Right ventricle myocardium superior (tissue), 1 donor: Measurements from ENCODE around the gene TENM4. TPM values are rescaled to one million over a fixed set of nuclear protein-coding genes. Genes with fewer than 3 reads are reported as not detected.
"Not testable (repeated sequence)": the region's sequence is repeated elsewhere in the genome, so short reads cannot be mapped to it uniquely, and the experiment has no call there.

Experiments
- ATAC-seq: fragments of 200-7000 bp; cut with Tn5 transposase; one replicate; pipeline ENCODE4 v1.9.1; 2020; ENCODE audit warnings: mild to moderate bottlenecking; ENCODE audit not compliant: poor library complexity
- DNase-seq: peaks from one replicate; pipeline ENCODE4 v3.0.0-alpha.2; 2020
- intact Hi-C: fragments of 100-400 bp; cut with DNase I; formaldehyde crosslinking; loops from one replicate; pipeline ENCODE4 v1.11.2; 2022
- total RNA-seq: library from RNA; stranded (reverse); fragmentation: NEBNext Ultra II Directional; extraction: Animal tissue kit (Norgen Biotek cat#: 25700); gene quantifications from one replicate; pipeline ENCODE4 v1.2.1, GENCODE V29; 2021
- donor health status: DM: no; HTN: yes; CAD: no; lungs with severe emphysema.

TENM4 gene
- total RNA-seq, 1 donor from 2014 or later, result 0.81 TPM

DNA sequence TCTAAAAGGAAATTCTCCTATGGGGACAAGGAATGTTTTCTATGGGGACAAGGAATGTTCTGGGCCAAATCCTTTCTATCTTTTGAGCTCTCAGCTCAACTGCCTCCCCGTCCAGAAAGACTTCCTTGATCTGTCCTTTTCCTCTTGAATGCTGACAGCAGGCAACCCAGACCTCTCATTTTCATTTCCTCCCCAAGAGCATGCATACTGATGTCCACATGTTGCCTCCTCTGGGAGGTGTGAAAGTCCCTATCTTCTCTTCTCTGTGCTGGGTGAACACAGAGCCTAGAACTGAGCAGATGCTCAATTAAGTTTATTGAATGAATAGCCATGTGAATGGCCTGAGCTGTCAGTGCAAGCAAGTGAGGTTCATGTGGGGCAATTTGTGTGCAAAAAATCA lies 534.3 kb downstream of the TENM4 start:
- intact Hi-C loops, result no loop called here
- no peak for DNase-seq

DNA sequence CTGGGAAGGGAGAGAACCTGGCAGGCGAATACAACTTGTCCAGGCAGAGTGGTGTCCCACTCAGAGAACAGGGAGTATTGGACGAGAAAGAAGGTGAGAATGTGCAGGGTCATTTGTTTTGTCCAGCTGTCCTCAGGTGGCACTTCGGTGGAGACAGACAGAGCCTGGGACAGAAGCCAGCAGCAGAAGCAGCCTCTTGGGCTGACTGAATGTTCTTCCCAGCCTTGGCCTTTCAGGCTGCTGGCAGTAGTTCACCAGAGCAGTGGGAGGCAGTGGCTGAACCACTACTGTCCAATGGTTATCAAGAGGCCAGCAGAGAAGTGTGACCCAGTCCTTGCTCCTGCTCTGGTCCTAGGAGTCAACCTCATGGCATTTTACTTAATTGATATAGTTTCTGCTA lies 535.1 kb downstream of the TENM4 start:
- intact Hi-C loops, result no loop called here
- peak; percentile 87 for ATAC-seq
- peak; percentile 50 for DNase-seq

More for the DNA sequence above, 534.3 kb downstream of the TENM4 start:
- no peak for ATAC-seq

DNA sequence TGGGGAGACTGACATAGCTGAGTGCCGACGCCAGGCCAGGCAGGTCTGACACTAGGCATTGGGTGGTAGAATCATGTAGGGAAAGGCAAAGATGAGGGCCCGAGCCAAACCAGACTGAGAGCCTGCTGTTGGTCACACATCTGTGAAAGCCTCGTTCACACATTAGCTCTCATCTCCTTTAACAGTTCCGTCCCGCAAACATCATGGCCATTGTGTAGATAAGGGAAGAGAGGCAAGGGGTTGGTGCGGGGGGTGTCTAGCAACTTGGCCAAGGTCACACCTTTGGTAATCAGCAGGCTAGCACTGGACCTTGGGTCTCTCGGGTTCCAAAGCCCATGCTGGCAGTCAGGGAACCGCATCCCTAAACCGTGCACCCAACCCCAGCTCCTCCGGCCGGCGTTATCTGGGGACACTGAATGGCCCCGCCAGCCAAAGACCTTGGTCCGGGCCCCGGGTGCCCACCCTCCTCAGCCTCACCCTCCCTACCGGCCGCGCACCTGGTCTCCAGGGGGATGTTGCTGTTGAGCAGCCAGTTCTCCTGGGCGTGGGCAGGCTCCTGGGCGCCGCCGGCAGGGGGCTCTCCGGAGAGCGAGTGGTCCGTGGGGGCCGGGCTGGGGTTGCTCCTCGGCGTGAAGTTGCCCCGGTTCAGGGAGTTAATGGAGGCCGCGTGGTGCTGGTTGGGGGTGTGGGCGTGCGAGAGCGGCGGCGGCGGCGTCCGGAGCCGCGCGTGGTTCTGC lies 537.9 kb downstream of the TENM4 start:
- no peak for DNase-seq
- intact Hi-C loops, result no loop called here

DNA sequence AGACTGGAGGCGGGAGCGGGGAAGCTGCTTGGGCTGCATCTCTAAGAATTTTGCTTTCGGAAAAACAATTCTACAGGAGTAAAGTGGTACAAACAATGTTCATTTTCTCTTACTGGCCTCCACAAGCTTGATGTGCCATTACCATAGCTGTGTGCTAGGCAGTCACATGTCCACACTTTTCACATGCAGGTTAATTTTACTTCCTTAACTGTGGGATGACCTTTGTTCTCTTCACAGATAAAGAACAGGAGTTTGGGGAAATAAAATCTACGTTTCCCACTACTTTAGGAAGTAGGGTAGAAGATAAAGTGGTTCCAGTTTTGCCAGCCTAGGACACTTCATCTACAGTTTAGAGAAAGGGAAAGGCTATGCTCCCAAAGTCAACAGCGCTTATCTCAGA lies 539.0 kb downstream of the TENM4 start:
- DNase-seq (no peak), ATAC-seq (no peak)
- intact Hi-C loops, result no loop called here

More for the DNA sequence above, 537.9 kb downstream of the TENM4 start:
- ATAC-seq, result no peak

DNA sequence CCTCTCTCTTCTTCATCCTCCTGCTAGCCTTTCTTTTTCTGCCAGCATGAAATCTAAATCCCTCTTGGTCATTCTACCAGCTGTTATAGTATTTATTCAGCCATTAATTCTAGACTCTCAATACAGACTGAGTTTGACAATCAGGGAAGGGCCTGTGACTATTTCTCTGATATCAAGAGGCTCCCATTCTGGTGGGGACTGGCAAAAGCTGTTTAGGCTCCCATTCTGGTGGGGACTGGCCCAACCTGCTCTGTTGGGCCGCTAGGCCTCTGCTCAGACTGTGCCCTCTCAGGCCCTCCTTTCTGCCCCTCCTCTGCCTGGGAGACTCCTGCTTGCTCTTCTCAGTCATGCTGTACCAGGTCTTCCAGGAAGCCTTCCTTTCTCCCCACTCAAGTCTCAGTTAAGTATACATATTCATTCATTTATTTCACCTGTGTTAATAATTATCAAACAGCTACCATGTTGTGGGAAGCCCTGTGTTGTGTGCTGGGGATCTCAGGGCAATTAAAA lies 542.5 kb downstream of the TENM4 start:
- no peak for ATAC-seq
- intact Hi-C loops, result no loop called here
- no peak for DNase-seq

DNA sequence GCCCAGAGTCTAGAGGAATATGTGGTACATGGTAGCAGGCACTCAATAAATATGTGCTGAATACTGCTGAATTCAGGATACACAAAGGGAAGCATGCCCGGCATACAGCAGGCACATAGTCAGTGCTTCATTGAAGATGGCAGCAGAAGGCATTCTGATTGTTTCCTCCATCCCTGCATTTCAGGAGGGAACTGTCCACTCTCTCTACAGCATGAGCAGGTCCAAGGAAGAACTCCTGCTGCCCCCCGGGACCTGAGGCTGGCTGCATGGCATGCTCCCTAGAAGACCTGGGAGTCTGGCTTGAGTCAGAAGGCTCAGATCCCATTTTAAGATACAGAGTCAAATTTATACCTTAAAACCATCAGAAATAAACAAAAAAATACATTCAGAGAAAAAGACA lies 546.8 kb downstream of the TENM4 start:
- DNase-seq, result no peak
- ATAC-seq, result no peak
- intact Hi-C loops, result no loop called here

DNA sequence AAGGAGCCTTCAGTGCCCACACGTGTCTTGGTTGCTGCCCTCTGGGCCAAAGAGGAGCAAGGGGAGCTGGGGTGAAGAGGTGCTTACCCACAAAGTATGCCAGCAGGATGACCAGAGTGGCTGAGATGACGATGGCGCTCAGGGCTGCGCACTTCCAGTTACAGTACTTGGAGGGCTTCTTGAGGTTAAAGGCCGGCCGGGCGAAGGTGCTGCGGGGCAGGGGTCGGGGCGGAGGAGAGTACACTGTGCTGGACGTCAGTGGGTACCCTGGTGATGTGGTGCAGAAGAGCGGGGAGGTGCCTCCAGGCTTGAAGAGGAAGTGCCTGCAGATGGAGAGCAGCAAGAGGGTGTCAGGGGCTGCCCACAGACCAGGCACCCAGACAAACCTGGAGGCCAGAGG lies 551.1 kb downstream of the TENM4 start:
- intact Hi-C loops, result no loop called here
- DNase-seq (no peak), ATAC-seq (no peak)

DNA sequence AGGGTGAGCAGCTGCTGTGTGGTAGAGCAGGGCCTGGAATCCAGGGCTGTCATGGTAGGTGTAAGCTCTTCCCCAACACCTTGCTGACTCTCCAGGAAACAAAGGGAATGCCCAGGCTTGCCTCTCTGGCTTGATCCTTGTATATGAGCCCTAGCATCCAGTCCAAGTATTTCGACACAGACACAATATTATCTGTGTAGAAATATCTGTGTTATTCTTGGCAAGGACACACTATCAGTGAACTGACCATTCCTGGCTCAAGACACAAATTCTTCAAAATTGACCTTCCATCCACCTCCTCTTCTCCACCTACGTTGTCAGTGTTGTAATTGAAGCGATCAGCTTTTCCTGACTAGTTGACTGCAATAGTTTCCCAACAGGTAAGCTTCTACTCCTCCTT lies 554.2 kb downstream of the TENM4 start:
- ATAC-seq (peak; percentile 90), DNase-seq (no peak)
- intact Hi-C loops, result no loop called here

DNA sequence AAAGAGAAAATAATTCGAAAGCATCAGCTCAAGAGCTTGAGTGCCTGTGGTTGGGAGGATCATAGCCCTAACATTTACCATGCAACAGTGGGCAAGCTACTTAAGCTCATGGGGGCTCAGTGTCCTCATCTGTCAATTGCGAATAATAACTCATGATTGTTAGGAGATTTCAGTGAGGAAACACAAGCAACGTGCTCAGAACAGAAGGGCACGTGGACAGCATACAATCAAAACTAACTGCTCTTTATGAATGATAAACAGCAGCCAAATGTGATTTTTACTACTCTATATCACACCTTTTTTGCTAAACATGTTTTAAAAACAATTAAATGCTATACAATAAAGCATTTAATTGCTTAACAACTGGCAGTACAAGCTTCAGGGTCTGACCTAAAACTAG lies 556.1 kb downstream of the TENM4 start:
- no peak for ATAC-seq
- no peak for DNase-seq
- intact Hi-C loops, result no loop called here

DNA sequence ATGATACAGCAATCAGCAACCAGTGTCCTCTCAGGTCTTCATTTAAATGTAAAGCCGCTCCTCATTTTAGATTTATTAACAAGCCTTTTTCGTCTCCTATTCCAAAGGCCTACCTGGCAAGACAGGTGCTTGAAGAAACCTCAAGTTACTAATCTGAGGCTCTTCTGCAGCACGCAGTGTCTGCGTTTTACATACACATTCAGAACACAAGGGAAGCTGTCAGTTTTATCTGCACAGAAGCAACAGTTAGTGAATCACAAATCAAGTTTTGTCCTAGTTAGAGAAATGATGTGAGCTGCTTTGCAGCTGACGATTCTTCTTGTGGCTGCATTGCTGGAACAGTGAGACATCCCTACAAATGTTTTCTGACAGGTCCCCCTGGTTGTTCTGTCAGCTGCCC lies 557.3 kb downstream of the TENM4 start:
- DNase-seq (no peak), ATAC-seq (no peak)
- intact Hi-C loops, result no loop called here

DNA sequence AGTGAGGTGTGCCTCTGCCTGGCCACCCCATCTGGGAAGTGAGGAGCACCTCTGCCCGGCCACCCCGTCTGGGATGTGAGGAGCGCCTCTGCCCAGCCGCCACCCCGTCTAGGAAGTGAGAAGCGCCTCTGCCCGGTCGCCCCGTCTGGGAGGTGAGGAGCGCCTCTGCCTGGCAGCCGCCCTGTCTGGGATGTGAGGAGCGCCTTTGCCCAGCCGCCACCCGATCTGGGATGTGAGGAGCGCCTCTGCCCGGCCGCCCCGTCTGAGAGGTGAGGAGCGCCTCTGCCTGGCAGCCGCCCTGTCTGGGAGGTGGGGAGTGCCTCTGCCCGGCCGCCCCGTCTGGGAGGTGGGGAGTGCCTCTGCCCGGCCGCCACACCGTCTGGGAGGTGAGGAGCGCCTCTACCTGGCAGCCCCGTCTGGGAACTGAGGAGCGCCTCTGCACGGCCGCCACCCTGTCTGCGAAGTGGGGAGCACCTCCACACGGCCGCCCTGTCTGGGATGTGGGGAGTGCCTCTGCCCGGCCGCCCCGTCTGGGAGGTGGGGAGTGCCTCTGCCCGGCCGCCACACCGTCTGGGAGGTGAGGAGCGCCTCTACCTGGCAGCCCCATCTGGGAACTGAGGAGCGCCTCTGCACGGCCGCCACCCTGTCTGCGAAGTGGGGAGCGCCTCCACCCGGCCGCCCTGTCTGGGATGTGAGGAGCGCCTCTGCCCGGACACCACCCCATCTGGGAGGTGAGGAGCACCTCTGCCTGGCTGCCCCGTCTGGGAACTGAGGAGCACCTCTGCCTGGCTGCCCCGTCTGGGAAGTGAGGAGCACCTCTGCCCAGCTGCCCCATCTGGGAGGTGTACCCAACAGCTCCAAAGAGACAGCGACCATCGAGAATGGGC lies 561.5 kb downstream of the TENM4 start:
- DNase-seq, intact Hi-C loops, ATAC-seq: not testable (repeated sequence)

DNA sequence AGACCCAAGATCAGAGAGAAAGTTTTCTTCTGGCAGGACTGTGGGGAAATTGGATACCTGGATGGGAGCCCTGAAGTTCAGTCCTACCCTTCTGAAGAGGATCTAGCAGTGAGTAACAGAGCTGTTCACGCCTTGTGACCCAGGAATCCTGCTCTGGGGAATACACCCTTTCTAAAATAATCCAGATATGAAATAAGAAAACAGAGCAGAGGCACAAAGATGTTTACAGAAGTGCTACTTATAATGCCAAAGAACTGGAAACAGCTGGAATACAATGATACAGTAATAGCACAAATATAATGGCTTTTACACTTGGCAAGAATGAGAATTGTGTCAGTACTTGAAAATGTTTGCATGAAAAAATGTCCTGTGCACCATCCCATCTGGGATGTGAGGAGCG lies 562.2 kb downstream of the TENM4 start:
- ATAC-seq, result no peak
- DNase-seq, result no peak
- intact Hi-C loops, result no loop called here

DNA sequence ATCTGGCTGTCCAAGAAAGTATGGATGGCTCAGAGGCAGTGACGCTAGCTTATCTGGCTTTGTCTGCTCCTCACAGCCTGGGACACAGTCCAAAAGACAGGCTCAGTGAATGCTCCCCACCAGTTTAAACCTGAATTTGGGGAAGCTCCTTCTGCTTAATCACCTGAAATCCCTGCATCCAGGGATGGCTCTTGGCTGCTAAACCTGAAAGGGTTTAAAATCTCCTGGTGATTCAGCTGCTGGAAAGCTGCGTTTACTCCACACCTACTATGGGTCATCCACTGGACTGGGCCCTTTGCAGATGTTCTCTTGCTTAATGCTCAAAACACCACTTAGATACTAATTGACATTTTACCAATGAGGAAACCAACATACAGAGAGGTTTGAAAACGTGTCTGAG lies 564.2 kb downstream of the TENM4 start:
- DNase-seq (no peak), ATAC-seq (no peak)
- intact Hi-C loops, result no loop called here

DNA sequence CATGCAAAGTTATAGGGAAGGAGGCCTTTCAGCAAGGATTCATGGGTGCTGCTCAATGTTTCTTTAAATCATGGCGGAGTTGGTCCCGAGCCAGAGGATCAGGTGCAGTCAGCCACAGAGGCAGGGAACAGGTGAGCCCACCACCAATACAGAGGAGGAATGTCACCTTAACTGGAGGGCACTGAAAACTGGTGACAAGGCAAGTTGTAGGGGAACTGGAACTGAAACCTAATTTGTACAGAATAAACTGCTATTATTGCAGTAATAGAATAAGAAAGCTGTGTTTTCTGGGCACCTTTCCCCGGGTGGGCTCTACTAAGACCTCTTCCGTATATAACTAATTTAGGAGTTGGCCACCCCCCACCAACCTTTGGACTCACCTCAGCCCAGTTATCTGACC lies 570.2 kb downstream of the TENM4 start:
- no peak for DNase-seq
- intact Hi-C loops, result no loop called here
- no peak for ATAC-seq

DNA sequence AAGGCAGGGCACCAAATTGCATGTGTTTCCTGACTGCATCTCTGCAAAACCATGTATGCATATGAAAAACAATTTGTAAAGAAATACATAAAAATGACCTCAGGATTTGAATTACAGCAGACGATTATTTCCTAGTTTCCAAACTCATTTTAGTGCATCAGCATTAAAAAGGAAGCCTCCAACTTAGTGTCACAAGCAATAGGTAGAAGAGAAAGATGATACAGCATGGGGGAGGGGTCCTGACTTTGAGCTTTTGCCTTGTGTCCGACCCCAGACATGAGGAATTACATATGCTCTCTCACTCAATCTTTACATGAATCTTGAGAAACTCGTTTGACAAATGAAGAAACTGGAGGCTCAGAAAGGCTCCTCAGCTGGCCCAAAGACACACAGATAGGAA lies 571.5 kb downstream of the TENM4 start:
- DNase-seq, result no peak
- intact Hi-C loops, result no loop called here
- ATAC-seq, result no peak

DNA sequence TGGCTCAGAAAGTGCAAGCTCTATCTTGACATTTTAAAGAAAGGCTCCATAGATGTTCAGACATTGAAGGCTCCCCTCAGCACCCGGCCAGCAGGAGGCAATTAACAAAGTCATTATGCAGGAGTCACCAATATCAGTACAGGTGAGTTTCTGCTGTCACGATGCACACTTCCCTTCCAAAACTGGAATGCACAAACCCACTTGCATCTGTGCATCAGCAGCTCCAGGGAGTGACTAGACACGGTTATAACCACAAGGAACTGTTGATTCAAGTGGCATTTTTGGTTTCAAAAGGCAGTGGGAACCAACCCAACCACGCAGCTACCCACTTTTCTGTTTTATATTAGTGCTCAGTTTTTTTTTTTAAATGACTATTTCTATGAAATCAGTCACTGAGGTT lies 572.3 kb downstream of the TENM4 start:
- ATAC-seq (no peak), DNase-seq (no peak)
- intact Hi-C loops, result no loop called here

DNA sequence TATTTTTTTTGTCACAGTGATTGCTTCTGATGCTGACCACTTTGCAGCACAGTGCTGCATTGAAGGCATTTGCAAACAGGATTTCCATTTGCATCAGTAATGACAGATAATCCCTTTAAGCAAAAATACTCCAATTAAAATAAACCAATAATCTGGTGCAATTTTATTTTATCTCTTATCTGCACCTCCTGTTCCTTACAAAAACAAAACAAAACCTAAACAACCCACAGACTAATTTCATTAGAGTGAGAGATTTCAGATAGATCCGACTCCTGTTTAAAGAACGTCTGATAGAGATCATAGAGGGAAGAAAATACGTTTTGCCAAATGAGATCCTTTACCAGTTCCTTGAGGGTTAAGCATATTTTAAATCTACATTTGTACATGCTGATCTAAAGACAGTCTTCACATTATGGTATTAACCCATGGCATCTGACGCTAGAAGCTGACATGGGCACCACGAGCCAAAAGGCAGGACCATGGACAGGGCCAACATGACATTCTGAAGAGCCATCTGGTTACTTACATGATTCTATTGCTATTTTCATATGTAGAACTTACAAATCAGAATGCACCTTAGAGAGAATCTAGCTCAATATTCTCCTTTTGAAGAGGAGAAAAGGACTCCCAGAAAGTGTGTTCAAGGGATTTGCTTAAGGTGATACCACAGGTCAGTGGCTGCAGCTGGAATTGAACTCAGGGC lies 580.0 kb downstream of the TENM4 start:
- intact Hi-C loops, result no loop called here
- ATAC-seq, result no peak
- no peak for DNase-seq

DNA sequence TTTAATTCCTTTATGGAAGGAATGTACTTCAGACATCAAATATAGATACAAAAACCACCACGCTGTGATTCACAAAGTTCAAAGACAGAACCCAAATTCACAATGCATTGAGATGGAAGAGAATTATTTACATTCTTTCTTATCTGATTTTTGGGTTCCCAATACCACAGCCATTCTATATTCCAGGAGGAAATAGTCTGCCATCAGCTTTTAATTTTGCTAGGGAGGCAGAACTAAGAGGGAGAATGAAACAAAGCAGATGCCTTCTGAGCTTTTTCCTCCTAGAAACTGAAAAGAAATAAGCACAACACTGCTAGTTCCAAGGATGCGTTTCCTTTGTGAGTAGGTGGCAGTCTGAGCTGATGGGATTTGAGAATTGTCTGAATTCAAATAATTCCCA lies 583.1 kb downstream of the TENM4 start:
- intact Hi-C loops, result no loop called here
- no peak for DNase-seq
- no peak for ATAC-seq

DNA sequence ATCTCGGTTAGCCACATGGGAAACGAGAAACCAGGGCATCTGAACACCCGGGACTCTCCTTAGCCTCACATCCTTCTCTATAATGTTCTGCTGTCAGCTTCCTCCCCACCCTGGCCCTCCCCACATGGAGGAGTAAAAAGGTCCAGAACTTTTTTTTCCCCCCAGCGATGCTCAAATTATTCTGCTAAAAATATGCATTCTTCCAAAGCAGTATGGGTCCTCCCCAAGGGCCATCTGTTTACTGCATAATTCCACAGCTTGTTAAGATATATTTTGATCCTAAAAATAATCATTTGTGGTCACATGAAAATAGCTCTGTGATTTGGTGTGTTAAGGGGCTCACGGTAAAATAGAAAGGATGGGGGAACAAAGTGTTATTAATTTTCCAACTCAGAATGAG lies 584.6 kb downstream of the TENM4 start:
- intact Hi-C loops, result no loop called here
- DNase-seq, result no peak
- ATAC-seq, result no peak
